B cell (primary cell): ENCODE results near the gene RPAP2. TPM values are rescaled to one million over a fixed set of nuclear protein-coding genes. Genes with fewer than 3 reads are reported as not detected.

ENCODE experiments used
- ATAC-seq: fragments of 200-7000 bp; cut with Tn5 transposase; one replicate; pipeline ENCODE4 v1.10.0; 2021; ENCODE audit warnings: low read depth, mild to moderate bottlenecking, moderate number of reproducible peaks, moderate library complexity
- CTCF ChIA-PET: fragments of 350-600 bp; sonication (Branson Sonifier 250); formaldehyde crosslinking; loops from one replicate; lab custom pipeline; 2021; ENCODE audit warnings: antibody characterized with exemption, inconsistent platforms; lab: Charles Lee
- POLR2A ChIA-PET: fragments of 350-600 bp; sonication (Branson Sonifier 250); formaldehyde crosslinking; loops from one replicate; lab custom pipeline; 2021; ENCODE audit warnings: antibody characterized with exemption; lab: Charles Lee
- DNase-seq: peaks from one replicate; pipeline ENCODE4 v3.0.0; 2013
- H2AFZ ChIP-seq: 2 replicates; pipeline ENCODE4 v1.6.1; 2012; ENCODE audit warnings: mild to moderate bottlenecking, low read depth, low read length; ENCODE audit not compliant: insufficient read depth, poor library complexity, severe bottlenecking
- H3K27ac ChIP-seq, 2 donors: 1 replicate in 1 of 2; 2 replicates in 1 of 2; pipeline ENCODE4 v1.5.1; 2012 to 2013; ENCODE audit warnings: low read length in 2 of 2, mild to moderate bottlenecking in 2 of 2, moderate library complexity in 1 of 2
- H3K27me3 ChIP-seq, 4 experiments: fragments of 200-600 bp in 1 of 4; sonication (generic) in 1 of 4; replicated peaks in 1 of 4; 1 replicate in 2 of 4; 2 replicates in 2 of 4; pipeline versions ENCODE4 v1.6.1 to v1.7.0; 2013 to 2016; ENCODE audit warnings: low read length in 3 of 4, mild to moderate bottlenecking in 2 of 4, mixed read lengths in 1 of 4, moderate library complexity in 1 of 4; ENCODE audit not compliant: insufficient read depth in 4 of 4, control insufficient read depth in 3 of 4; ENCODE audit errors: control extremely low read depth in 1 of 4
- H3K36me3 ChIP-seq, 2 experiments: replicated peaks in 1 of 2; 1 replicate in 1 of 2; 2 replicates in 1 of 2; pipeline versions ENCODE4 v1.6.1 to v1.7.1; 2013; ENCODE audit warnings: low read length in 1 of 2; ENCODE audit not compliant: insufficient read depth in 2 of 2, control insufficient read depth in 1 of 2; ENCODE audit errors: control extremely low read depth in 1 of 2, extremely low read depth in 1 of 2
- H3K4me1 ChIP-seq, 2 donors: fragments of 200-600 bp in 1 of 2; sonication (generic) in 1 of 2; 1 replicate in 1 of 2; 2 replicates in 1 of 2; pipeline versions ENCODE4 v1.5.1 to v1.6.1; 2013 to 2017; ENCODE audit warnings: low read length in 2 of 2; ENCODE audit not compliant: control insufficient read depth in 2 of 2, insufficient read depth in 2 of 2
- H3K4me2 ChIP-seq: replicated peaks from 2 replicates; pipeline ENCODE3; 2012; ENCODE audit warnings: mild to moderate bottlenecking, low read depth, low read length; ENCODE audit not compliant: poor library complexity, severe bottlenecking
- H3K4me3 ChIP-seq, 5 experiments: fragments of 200-600 bp in 1 of 5; sonication (generic) in 1 of 5; 1 replicate in 3 of 5; 2 replicates in 2 of 5; pipeline versions ENCODE4 v1.5.1 to v1.7.0; 2011 to 2016; ENCODE audit warnings: low read length in 4 of 5, mild to moderate bottlenecking in 4 of 5, low read depth in 2 of 5, control low read depth in 1 of 5, moderate library complexity in 1 of 5; ENCODE audit not compliant: insufficient read depth in 1 of 5; ENCODE audit errors: control extremely low read depth in 1 of 5, extremely low read depth in 1 of 5
- H3K79me2 ChIP-seq: fragments of 200-600 bp; sonication (generic); one replicate; pipeline ENCODE4 v1.6.0; 2016; ENCODE audit warnings: low read length; ENCODE audit not compliant: control insufficient read depth, insufficient read depth
- H3K9ac ChIP-seq: fragments of 200-600 bp; sonication (generic); 2 replicates; pipeline ENCODE4 v1.6.1; 2017; ENCODE audit warnings: mild to moderate bottlenecking, low read length, moderate library complexity
- H3K9me3 ChIP-seq, 3 donors: one replicate each; pipeline versions ENCODE4 v1.6.1 to v1.7.1; 2013; ENCODE audit warnings: low read length in 2 of 3; ENCODE audit not compliant: control insufficient read depth in 2 of 3, insufficient read depth in 1 of 3; ENCODE audit errors: control extremely low read depth in 1 of 3
- H4K20me1 ChIP-seq: 2 replicates; pipeline ENCODE4 v1.6.0; 2012; ENCODE audit warnings: mild to moderate bottlenecking, low read length; ENCODE audit not compliant: insufficient read depth, control insufficient read depth, poor library complexity, severe bottlenecking
- H3K27ac Mint-ChIP-seq: one replicate; pipeline ENCODE4 v1.8.0; 2021; ENCODE audit warnings: mixed read lengths
- H3K27me3 Mint-ChIP-seq: one replicate; pipeline ENCODE4 v1.8.0; 2021; ENCODE audit warnings: mixed read lengths
- H3K4me1 Mint-ChIP-seq: one replicate; pipeline ENCODE4 v1.8.0; 2021; ENCODE audit warnings: mixed read lengths
- H3K4me3 Mint-ChIP-seq: one replicate; pipeline ENCODE4 v1.8.0; 2021; ENCODE audit warnings: mixed read lengths
- H3K9me3 Mint-ChIP-seq: one replicate; pipeline ENCODE4 v1.8.0; 2022; ENCODE audit warnings: mixed read lengths; ENCODE audit not compliant: insufficient read depth
- EZH2 ChIP-seq: IDR thresholded peaks from 2 replicates; pipeline ENCODE4 v1.6.1; 2012; ENCODE audit warnings: borderline replicate concordance, low read depth, mild to moderate bottlenecking, moderate library complexity, low read length; ENCODE audit not compliant: insufficient read depth, poor library complexity, severe bottlenecking
- WGBS: methylation state at CpG from one replicate; pipeline ENCODE4 v1.1.5; 2013; ENCODE audit warnings: missing lambda C conversion rate; ENCODE audit not compliant: insufficient coverage; 5-methylcytosine and 5-hydroxymethylcytosine counted together
- intact Hi-C: fragments of 100-400 bp; cut with micrococcal nuclease; formaldehyde crosslinking; loops from one replicate; pipeline ENCODE4 v1.10.0; 2022
- polyA plus RNA-seq: library from polyadenylated mRNA; depleted of rRNA; stranded (reverse); fragments of >200 nt; gene quantifications from 2 replicates; pipeline ENCODE4 v1.2.3, GENCODE V29; 2012
- total RNA-seq, 2 donors: library from RNA; stranded (reverse); fragments of 120-200 nt in 1 of 2; gene quantifications; 1 replicate in 1 of 2; 2 replicates in 1 of 2; pipeline versions ENCODE4 v1.2.3 to v1.2.4, GENCODE V29; 2013 to 2022
- TF ChIP-seq, protein P1 (sequence below): fragments of 200-600 bp; IDR thresholded peaks from one replicate; pipeline ENCODE4 v1.8.0; 2022; ENCODE audit warnings: antibody characterized with exemption, mild to moderate bottlenecking

The RPAP2 gene
- total and polyA plus RNA-seq, 2 donors (not counting 1 experiment from before 2014, with no cell fraction given) = 6.3 to 31.6 TPM

DNA sequence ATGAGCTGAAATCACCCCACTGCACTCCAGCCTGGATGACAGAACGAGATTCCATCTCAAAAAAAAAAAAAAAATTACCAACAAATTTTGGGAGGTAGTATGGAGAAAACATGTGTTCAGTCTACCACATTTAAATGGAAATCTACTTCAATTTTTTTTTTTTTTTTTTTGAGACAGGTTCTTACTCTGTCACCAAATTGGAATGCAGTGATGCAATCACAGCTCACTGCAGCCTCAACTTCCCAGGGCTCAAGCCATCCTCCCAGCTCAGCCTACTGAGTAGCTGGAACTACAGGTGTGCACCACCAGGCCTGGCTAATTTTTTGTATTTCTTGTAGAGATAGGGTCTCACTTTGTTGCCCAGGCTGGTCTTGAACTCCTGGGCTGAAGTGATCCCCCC lies 105.8 kb downstream of the RPAP2 start:
- no peak for ATAC-seq
- intact Hi-C loops = no loop called here
- Histone ChIP-seq H3K9ac (no peak overlapping the region), H3K4me2 (no peak overlapping the region), H3K79me2 (no peaks in the 10 kb centered on the region), H3K36me3 (no peaks in the 10 kb centered on the region), H3K27me3 (no peaks in the 10 kb centered on the region), H3K9me3 (peaks cover 0 to 15% (median 3%) of the 10 kb centered on the region in 3 donors), H2AFZ (no peak overlapping the region), H4K20me1 (no peaks in the 10 kb centered on the region), H3K27ac (no peak overlapping the region), H3K4me3 (no peak overlapping the region), H3K4me1 (no peaks in the 10 kb centered on the region)
- POLR2A ChIA-PET = no interaction called here
- no peak for DNase-seq
- peaks cover under 1% of the 10 kb centered on the region for H3K4me1 Mint-ChIP-seq
- CTCF ChIA-PET = no interaction called here
- H3K27ac Mint-ChIP-seq = no peak overlapping the region
- H3K27me3 Mint-ChIP-seq = no peaks in the 10 kb centered on the region
- TF ChIP-seq EZH2 = no peak
- TF ChIP-seq, protein P1, sequence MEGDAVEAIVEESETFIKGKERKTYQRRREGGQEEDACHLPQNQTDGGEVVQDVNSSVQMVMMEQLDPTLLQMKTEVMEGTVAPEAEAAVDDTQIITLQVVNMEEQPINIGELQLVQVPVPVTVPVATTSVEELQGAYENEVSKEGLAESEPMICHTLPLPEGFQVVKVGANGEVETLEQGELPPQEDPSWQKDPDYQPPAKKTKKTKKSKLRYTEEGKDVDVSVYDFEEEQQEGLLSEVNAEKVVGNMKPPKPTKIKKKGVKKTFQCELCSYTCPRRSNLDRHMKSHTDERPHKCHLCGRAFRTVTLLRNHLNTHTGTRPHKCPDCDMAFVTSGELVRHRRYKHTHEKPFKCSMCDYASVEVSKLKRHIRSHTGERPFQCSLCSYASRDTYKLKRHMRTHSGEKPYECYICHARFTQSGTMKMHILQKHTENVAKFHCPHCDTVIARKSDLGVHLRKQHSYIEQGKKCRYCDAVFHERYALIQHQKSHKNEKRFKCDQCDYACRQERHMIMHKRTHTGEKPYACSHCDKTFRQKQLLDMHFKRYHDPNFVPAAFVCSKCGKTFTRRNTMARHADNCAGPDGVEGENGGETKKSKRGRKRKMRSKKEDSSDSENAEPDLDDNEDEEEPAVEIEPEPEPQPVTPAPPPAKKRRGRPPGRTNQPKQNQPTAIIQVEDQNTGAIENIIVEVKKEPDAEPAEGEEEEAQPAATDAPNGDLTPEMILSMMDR = no peak
- WGBS = no CpG with 5 or more reads among the region's 1 CpG
- H3K4me3 Mint-ChIP-seq = no peak overlapping the region
- peaks cover 13% of the 10 kb centered on the region for H3K9me3 Mint-ChIP-seq

DNA sequence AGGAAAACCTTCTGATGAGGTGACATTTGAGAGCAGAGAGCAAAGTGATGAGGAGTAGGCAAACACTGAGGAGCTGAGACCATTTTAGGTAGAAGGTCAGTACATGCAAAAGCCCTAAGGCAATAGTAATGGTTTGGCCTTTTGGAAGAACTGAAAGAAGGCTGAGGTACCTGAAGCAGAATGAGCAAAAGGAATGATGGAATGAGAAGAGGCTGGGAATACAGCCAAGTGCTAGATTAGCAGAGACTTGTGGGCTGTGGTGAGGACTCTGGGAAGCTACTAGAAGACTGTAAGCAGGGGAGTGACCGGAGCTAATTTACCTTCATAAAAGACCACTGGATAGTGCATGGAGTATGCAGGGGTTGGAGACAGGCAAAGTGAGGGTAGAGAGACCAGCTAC lies 110.0 kb downstream of the RPAP2 start:
- intact Hi-C loops = no loop called here
- H3K9me3 ChIP-seq = peaks cover 0 to under 1% (median 0%) of the 10 kb centered on the region in 3 donors
- no peak overlapping the region for H3K27ac ChIP-seq
- CTCF ChIA-PET = no interaction called here
- no peak overlapping the region for H3K4me2 ChIP-seq
- no peak overlapping the region for H3K4me3 ChIP-seq
- TF ChIP-seq, protein P1 = no peak
- TF ChIP-seq EZH2 = no peak
- no peaks in the 10 kb centered on the region for H3K36me3 ChIP-seq
- H4K20me1 ChIP-seq = no peaks in the 10 kb centered on the region
- no peaks in the 10 kb centered on the region for H3K27me3 ChIP-seq
- Mint-ChIP-seq H3K9me3 (peaks cover 7% of the 10 kb centered on the region), H3K27me3 (no peaks in the 10 kb centered on the region), H3K27ac (no peak overlapping the region), H3K4me1 (no peaks in the 10 kb centered on the region), H3K4me3 (no peak overlapping the region)
- H2AFZ ChIP-seq = no peak overlapping the region
- H3K79me2 ChIP-seq = no peaks in the 10 kb centered on the region
- DNase-seq (no peak), ATAC-seq (no peak)
- POLR2A ChIA-PET = no interaction called here
- WGBS = no CpG with 5 or more reads among the region's 1 CpG
- no peak overlapping the region for H3K9ac ChIP-seq
- no peaks in the 10 kb centered on the region for H3K4me1 ChIP-seq
